Dermis microvascular lymphatic vessel endothelial cell (primary cell): ENCODE results near the gene NAMPT. TPM values are rescaled to one million over a fixed set of nuclear protein-coding genes. Genes with fewer than 3 reads are reported as not detected.
"Not testable (repeated sequence)": the region's sequence is repeated elsewhere in the genome, so short reads cannot be mapped to it uniquely, and the experiment has no call there.

ENCODE experiments used
- DNase-seq, 2 donors: peaks; one replicate each; pipeline versions ENCODE4 v3.0.0 to v3.0.0-alpha.2; 2010; ENCODE audit warnings: low read depth in 2 of 2
- total RNA-seq: library from RNA; depleted of rRNA; stranded (reverse); fragments of >200 nt; gene quantifications from 2 replicates; pipeline ENCODE4 v1.2.1, GENCODE V29; 2014

NAMPT gene
- total RNA-seq, 1 donor from 2014 or later, result 185 TPM

- no peak for DNase-seq
Observed at GRCh38 chr7:106231856-106232490, 52.8 kb downstream of the NAMPT start.

- DNase-seq, result no peak
Observed at GRCh38 chr7:106225856-106226255, 58.9 kb downstream of the NAMPT start.

GRCh38 chr7:106224797-106225196 is 60.0 kb downstream of the NAMPT start:
- DNase-seq, result no peak

DNA sequence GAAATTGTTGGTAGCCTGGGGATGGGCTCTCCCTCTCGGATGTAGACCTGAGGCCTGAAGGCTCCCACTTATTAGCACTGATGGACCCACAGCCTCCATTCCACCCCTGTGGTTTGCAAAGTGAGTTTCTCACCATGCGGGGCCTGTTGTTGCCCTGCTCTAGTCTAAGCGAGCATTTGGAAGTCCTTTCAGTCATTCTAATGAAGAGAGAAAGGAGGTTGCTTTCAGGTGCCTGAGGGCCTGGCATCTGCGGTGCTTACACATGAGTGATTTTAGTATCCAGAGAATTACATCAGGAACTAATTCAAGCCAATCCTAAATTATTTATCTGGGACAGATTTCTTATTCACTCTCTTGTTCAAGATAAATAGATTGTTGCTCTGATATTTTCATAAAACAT is 61.6 kb downstream of the NAMPT start:
- DNase-seq, result no peak

GRCh38 chr7:106222545-106222944 is 62.2 kb downstream of the NAMPT start:
- no peak for DNase-seq

- no peak for DNase-seq
Observed at GRCh38 chr7:106220307-106220706, 64.5 kb downstream of the NAMPT start.

GRCh38 chr7:106219170-106219569 is 65.6 kb downstream of the NAMPT start:
- DNase-seq, result peak in 1 of 2 donors; percentile 57

GRCh38 chr7:106218546-106218945 is 66.2 kb downstream of the NAMPT start:
- no peak for DNase-seq

DNA sequence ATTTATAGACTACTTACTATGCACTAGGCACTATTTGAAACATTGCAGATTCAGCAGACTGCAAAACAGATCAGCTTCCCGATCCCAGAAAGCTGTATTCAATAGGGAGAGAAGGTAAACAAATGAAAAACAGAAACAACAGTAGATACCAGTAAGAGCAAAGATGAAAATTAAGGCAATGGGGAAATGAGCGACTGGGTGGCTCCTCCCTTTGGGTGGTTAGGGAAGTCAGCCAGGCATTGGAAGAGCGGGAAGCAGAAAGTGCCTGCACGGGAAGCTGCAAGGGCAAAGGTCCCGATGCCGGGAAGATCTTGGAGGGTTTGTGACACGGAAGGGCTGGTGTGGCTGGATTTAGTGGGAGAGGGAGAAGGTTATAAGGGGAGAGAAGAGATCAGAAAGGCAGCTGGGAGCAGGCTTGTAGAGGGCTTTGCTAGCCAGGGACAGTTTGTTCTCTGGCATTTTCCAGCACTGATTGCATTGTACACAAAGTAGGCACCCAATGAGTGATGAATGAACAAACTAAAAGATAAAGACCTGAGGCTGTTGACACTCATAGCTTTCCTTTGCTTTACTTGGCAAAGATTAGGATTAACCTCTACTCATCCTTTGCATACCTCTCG is 67.8 kb downstream of the NAMPT start:
- peak; percentile 1 to 81 for DNase-seq

DNA sequence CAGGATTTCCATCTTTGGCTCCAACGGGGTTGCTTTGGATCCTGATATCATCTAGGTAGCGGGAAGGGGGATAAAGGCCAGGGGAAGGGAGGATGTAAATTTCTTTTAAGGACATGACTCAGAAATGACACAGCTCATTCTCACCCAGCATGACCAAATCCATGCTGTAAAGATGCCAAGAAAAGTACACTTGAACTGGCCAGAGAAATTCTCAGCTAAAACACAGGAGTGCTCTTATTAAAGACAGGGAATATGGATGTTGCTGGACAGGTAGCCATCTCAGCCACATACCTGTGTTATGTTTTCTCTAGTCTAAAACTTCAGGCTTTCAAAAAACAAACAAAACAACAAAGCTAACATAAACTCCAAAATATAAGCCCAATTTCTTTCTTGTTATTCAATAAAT is 68.3 kb downstream of the NAMPT start:
- peak; percentile 22 to 95 for DNase-seq

DNA sequence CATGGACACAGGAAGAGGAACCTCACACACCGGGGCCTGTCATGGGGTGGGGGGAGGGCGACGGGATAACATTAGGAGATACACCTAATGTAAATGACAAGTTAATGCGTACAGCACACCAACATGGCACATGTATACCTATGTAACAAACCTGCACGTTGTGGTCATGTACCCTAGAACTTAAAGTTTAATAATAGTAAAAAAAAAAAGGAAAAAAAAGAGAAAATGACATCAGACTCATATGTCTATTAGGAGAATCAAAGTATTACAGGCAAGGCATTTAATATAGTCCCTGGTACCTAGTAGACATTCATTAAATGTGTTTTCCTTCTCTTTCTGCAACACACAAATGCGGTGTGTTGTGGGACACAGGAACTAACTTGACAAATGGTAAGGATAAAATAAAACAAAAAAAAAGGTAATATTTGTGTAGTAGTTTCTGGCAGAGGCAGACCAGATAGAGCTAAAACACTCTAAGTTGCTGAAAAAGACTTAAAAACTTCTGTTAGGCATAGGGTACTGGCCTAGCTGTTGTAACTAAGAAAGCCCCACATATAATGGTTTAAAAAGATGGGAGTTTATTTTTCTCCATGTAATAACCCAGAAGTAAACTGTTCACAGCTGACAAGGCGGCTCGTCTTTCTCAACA is 68.8 kb downstream of the NAMPT start:
- DNase-seq, result no peak

GRCh38 chr7:106208944-106209343 is 75.8 kb downstream of the NAMPT start:
- DNase-seq, result not testable (repeated sequence)

DNA sequence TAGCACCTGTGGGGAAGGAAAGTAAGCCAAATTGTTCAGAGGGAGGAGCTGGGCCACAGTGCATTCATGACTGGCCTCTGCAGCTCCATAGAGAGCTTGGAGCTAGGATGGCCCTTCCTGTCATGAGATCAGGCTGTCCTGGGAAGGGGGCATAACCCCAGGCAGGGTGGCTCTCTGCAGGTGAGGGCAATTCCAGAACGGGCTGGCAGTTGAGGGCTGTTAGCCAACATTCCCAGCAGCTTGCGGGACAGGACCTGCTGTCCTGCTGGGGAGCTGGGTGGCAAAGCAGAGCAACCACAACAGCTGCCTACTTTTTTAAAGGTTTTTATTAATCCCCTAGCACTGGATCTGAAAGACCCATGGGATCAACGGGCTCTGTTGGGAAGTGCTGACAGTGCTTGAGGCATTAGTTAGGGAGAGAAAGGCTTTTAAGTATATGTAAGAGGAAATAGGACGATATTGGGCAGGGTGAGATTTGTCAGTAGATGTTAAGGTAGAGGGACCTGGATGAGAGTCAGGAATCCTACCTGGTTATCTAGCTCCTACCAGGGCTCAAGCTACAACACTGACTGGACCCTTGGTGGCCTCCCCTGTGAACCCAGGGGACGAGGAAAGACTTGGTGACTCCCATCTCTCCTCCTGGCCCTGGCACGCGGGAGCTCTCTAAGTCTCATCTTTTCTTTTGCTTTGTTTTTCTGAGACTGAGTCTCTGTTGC is 77.8 kb downstream of the NAMPT start:
- DNase-seq, result no peak

DNA sequence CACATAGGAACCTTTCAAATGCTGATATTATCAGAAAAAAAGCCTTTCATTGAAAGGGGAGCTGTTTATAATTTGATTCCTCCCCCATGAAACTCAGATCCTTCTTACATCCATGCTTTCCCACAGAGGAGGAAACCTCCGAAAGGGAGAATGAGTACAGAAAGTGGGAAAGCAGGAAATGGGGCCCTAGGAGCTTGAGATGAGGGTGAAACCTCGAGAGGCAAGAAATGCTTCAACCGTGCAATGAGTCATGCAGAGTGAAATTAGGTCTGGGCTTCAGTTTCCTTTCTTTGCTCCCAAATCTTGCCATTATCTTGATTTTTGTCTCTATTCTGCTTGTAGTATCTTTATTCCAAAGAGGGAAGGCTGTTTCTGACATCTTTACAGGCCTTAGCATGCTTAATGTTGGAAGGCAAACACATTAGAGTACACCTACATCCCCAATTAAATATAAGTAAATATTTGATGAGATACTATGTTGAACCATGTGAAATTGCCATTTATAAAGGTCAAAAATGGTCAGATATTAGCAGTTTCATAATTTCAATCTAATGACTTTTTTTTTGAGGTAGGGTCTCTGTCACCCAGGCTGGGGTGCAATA is 79.1 kb downstream of the NAMPT start:
- peak in 1 of 2 donors; percentile 22 for DNase-seq

DNA sequence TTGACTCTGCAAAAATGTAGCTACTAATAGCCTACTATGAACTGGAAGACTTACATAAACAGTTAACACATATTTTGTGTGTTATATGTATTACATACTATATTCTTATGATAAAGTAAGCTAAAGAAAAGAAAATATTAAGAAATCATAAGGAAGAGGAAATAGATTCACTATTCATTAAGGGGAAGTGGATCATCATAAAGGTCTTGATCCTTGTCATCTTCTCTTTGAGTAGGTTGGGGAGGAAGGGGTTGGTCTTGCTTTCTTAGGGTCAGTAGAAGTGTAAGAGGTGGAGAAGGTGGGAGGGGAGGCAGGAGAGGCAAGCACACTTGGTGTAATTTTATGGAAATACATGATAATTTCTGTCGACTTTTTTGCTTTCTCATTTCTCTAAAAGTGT is 81.3 kb downstream of the NAMPT start:
- no peak for DNase-seq

DNA sequence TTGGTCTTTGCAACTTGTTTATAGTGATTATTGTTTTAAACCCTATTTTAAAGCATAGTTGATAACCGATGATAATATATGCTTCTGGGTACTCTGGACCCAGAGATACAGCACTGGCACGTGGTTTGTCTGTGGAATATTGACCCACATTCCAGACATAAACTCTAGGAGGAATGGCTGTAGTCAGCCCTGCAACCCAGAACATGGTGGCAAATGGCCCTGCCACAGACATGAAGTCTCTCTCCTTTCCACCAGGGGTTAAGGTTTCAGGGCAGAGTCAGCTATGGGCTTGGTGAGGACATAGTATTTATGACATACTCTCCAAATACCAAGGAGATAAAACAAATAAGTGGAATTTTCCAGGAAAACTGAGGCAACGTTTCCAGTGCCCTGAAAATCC is 83.6 kb downstream of the NAMPT start:
- no peak for DNase-seq

DNA sequence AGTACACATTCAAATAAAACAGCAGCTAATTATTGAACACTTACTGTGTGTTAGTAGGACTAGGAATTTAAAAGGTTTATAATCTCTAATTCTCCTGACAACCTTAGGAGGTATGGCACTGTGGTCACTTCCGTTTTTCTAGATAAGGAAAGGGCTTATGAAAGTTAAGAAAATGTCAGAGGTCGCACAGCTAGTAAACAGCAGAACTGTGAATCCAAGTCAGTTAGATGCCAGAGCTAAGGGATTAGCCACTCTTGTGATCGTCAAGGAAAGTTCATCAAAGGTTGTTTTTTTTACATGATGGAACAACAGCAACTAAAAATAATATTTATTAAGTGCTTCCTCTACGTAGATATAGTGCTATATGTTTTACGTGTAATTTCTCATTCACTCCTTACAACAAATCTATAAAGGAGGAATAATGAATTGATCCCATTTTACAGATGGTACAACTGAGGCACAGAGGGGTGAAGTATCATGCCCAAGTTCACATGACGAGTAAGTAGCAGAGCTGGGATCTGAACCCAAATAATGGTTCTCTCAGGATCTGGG is 84.9 kb downstream of the NAMPT start:
- DNase-seq, result no peak

DNA sequence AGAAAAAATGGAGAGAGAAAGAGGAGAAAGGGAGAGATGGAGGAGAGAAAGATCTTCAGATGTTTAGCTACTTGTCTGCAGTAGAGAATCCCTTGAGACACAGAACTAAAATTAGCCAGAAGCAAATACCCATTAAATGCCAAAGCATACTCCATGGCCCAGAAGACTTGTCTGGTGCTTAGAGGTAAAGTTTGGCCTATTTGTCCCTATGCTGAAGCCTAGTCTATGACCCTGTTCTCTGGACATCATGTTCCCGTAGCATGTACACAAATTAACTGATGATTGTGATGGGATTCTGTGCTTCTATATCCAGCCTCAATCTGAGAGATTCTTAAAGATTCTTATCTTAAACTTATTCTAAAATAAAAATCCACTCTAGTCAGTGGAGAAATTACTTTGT is 85.8 kb downstream of the NAMPT start:
- no peak for DNase-seq
